K562 (cell line): ENCODE results near the gene VSIG4. TPM values are rescaled to one million over a fixed set of nuclear protein-coding genes. Genes with fewer than 3 reads are reported as not detected.

Experiments
- BCOR ChIP-seq: fragments of 450-650 bp; IDR thresholded peaks from 2 replicates; pipeline ENCODE4 v1.6.1; 2016
- FOSL1 ChIP-seq: fragments of 200-800 bp; sonication (Bioruptor generic); conservative IDR thresholded peaks from 2 replicates; pipeline ENCODE4 v1.6.1; 2016; ENCODE audit warnings: missing genetic modification characterization, missing compliant biosample characterization
- GTF2A2 ChIP-seq: IDR thresholded peaks from 2 replicates; pipeline ENCODE4 v1.6.1; 2016; ENCODE audit warnings: mild to moderate bottlenecking, missing genetic modification characterization, missing compliant biosample characterization
- HDAC6 ChIP-seq: IDR thresholded peaks from 2 replicates; pipeline ENCODE4 v1.6.1; 2012; ENCODE audit warnings: low read depth, mild to moderate bottlenecking, control low read depth, inconsistent platforms, low read length, moderate library complexity
- HNRNPLL ChIP-seq: fragments of 200-400 bp; formaldehyde crosslinking; IDR thresholded peaks from 2 replicates; pipeline ENCODE4 v1.6.1; 2017; ENCODE audit warnings: low read length, low read depth, mild to moderate bottlenecking; ENCODE audit not compliant: poor library complexity, severe bottlenecking
- JUNB ChIP-seq: fragments of 450-650 bp; formaldehyde crosslinking; conservative IDR thresholded peaks from 2 replicates; pipeline ENCODE4 v1.4.0; 2020; ENCODE audit warnings: mild to moderate bottlenecking
- KAT8 ChIP-seq: fragments of 450-650 bp; IDR thresholded peaks from 2 replicates; pipeline ENCODE4 v1.6.1; 2016; ENCODE audit warnings: low read depth, mild to moderate bottlenecking
- LEF1 ChIP-seq: fragments of 450-650 bp; IDR thresholded peaks from 2 replicates; pipeline ENCODE4 v1.6.1; 2016; ENCODE audit warnings: mild to moderate bottlenecking
- SETDB1 ChIP-seq: IDR thresholded peaks from one replicate; pipeline ENCODE4 v1.6.1; 2012; ENCODE audit warnings: low read length, control low read depth, inconsistent platforms
- TAF9B ChIP-seq: fragments of 450-650 bp; IDR thresholded peaks from 2 replicates; pipeline ENCODE4 v1.6.1; 2018; ENCODE audit warnings: mild to moderate bottlenecking; ENCODE audit not compliant: partially characterized antibody
- ZEB2 ChIP-seq: fragments of 450-650 bp; IDR thresholded peaks from 2 replicates; pipeline ENCODE4 v1.6.1; 2016
- ZNF589 ChIP-seq: fragments of 200-800 bp; sonication (Bioruptor generic); IDR thresholded peaks from 2 replicates; pipeline ENCODE4 v1.6.1; 2016; ENCODE audit warnings: low read depth, missing genetic modification characterization, missing compliant biosample characterization
- ZNF696 ChIP-seq: fragments of 250-450 bp; sonication (Bioruptor Pico); conservative IDR thresholded peaks from 2 replicates; pipeline ENCODE4 v1.4.0; 2020; ENCODE audit warnings: mild to moderate bottlenecking, moderate library complexity
- ZNF766 ChIP-seq: fragments of 200-800 bp; sonication (Bioruptor generic); conservative IDR thresholded peaks from 2 replicates; pipeline ENCODE4 v1.6.1; 2016; ENCODE audit warnings: missing genetic modification characterization, missing compliant biosample characterization
- polyA plus RNA-seq, 8 experiments: library from polyadenylated mRNA; depleted of rRNA in 4 of 8; stranded (reverse) in 5 of 8; unstranded in 3 of 8; fragments of >200 nt; fragmentation: Nextera tagmentation in 2 of 8; fragmentation: Illumina TruSeq in 1 of 8; extraction: Ambion mirVana in 2 of 8; extraction: Trizol in 1 of 8; gene quantifications; 2 replicates each; pipeline versions ENCODE4 v1.2.1 to v1.2.3, GENCODE V29; 2011 to 2014; ENCODE audit warnings: inconsistent platforms in 1 of 8, missing spikeins in 1 of 8
- total RNA-seq, 7 experiments: library from RNA; depleted of rRNA in 6 of 7; stranded (reverse); fragments of >200 nt in 6 of 7; fragmentation: Illumina TruSeq in 2 of 7; extraction: Trizol in 2 of 7; gene quantifications; 2 replicates each; pipeline versions ENCODE4 v1.2.1 to v1.2.3, GENCODE V29; 2011 to 2021; ENCODE audit warnings: low replicate concordance in 1 of 7
- TF ChIP-seq, protein P1 (sequence below): IDR thresholded peaks from 2 replicates; pipeline ENCODE4 v1.6.1; 2011; ENCODE audit not compliant: insufficient read length; ENCODE audit errors: extremely low read depth
- TF ChIP-seq, protein P2 (sequence below): fragments of 450-650 bp; IDR thresholded peaks from 2 replicates; pipeline ENCODE4 v1.6.1; 2016; ENCODE audit warnings: low read depth
- TF ChIP-seq, protein P3 (sequence below): fragments of 250-450 bp; sonication (Bioruptor Pico); IDR thresholded peaks from 2 replicates; pipeline ENCODE4 v1.4.0; 2020; ENCODE audit warnings: mild to moderate bottlenecking, moderate library complexity

VSIG4 gene
- total and polyA plus RNA-seq, 9 of the 15 experiments (the other 6 are each of a cell fraction or from before 2014, with no cell fraction given): 0.22 to 1.6 (median 0.46) TPM; not detected in 1

DNA sequence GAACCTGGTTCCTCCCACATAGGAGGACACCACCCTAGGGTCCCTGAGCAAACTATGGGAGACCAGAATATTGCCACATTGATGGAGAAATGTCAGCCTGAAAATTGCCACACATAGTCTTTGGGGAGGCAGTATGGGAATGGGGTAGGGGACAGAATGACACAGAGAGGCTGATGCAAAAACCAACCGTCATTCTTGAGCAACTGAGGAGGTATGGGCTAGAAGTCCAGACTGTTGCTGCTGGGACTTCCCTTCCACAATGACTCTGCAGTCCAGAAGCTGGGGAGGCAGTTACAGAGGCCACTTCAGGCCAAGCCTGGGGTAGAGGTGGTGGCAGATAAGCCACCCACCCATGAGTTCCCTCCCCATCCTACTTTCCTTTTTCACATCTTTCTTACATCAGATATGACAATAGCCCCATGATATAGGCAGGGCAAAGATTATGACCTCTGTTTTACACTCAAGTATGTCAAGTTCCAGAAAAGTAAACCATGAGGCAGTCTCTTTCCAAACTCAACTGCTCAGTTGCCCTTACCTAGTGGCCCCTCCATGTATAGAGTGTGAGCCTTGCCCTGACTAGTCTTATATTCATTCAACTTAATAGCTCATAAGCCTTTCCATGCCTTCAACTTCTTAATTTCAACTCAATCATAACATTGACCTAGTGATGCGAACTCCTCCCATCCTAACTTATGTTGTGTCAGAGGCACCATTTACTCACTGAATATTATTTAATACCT, 41.7 kb downstream of the VSIG4 start (continued):
- TF ChIP-seq LEF1: peak; percentile 81
- TF ChIP-seq ZEB2: peak; percentile 70
- TF ChIP-seq TAF9B: peak; percentile 86
- 0 out of 2 replicates have a peak, but pooled peaks have one; percentile 12 for TF ChIP-seq BCOR
- TF ChIP-seq SETDB1: no peak
- TF ChIP-seq JUNB (CRISPR knock-in tag): no peak
- TF ChIP-seq, protein P1, sequence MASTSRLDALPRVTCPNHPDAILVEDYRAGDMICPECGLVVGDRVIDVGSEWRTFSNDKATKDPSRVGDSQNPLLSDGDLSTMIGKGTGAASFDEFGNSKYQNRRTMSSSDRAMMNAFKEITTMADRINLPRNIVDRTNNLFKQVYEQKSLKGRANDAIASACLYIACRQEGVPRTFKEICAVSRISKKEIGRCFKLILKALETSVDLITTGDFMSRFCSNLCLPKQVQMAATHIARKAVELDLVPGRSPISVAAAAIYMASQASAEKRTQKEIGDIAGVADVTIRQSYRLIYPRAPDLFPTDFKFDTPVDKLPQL: peak; percentile 52
- TF ChIP-seq, protein P2, sequence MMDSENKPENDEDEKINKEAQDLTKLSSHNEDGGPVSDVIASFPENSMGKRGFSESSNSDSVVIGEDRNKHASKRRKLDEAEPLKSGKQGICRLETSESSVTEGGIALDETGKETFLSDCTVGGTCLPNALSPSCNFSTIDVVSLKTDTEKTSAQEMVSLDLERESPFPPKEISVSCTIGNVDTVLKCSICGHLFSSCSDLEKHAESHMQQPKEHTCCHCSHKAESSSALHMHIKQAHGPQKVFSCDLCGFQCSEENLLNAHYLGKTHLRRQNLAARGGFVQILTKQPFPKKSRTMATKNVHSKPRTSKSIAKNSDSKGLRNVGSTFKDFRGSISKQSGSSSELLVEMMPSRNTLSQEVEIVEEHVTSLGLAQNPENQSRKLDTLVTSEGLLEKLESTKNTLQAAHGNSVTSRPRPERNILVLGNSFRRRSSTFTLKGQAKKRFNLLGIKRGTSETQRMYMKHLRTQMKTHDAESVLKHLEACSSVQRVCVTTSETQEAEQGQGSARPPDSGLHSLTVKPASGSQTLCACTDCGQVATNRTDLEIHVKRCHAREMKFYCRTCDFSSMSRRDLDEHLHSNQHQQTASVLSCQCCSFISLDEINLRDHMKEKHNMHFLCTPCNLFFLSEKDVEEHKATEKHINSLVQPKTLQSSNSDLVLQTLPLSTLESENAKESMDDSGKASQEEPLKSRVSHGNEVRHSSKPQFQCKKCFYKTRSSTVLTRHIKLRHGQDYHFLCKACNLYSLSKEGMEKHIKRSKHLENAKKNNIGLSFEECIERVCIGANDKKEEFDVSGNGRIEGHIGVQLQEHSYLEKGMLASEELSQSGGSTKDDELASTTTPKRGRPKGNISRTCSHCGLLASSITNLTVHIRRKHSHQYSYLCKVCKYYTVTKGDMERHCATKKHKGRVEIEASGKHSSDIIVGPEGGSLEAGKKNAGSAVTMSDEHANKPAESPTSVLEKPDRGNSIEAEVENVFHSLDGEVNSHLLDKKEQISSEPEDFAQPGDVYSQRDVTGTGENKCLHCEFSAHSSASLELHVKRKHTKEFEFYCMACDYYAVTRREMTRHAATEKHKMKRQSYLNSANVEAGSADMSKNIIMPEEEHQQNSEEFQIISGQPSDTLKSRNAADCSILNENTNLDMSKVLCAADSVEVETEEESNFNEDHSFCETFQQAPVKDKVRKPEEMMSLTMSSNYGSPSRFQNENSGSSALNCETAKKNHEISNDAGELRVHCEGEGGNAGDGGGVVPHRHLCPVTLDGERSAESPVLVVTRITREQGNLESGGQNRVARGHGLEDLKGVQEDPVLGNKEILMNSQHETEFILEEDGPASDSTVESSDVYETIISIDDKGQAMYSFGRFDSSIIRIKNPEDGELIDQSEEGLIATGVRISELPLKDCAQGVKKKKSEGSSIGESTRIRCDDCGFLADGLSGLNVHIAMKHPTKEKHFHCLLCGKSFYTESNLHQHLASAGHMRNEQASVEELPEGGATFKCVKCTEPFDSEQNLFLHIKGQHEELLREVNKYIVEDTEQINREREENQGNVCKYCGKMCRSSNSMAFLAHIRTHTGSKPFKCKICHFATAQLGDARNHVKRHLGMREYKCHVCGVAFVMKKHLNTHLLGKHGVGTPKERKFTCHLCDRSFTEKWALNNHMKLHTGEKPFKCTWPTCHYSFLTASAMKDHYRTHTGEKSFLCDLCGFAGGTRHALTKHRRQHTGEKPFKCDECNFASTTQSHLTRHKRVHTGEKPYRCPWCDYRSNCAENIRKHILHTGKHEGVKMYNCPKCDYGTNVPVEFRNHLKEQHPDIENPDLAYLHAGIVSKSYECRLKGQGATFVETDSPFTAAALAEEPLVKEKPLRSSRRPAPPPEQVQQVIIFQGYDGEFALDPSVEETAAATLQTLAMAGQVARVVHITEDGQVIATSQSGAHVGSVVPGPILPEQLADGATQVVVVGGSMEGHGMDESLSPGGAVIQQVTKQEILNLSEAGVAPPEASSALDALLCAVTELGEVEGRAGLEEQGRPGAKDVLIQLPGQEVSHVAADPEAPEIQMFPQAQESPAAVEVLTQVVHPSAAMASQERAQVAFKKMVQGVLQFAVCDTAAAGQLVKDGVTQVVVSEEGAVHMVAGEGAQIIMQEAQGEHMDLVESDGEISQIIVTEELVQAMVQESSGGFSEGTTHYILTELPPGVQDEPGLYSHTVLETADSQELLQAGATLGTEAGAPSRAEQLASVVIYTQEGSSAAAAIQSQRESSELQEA: no peak
- TF ChIP-seq GTF2A2 (tag): no peak
- peak; percentile 55 for TF ChIP-seq FOSL1 (tag)
- peak; percentile 57; the same call in 1 of the 2 replicates for TF ChIP-seq ZNF766 (CRISPR knock-in tag)
- TF ChIP-seq, protein P3, sequence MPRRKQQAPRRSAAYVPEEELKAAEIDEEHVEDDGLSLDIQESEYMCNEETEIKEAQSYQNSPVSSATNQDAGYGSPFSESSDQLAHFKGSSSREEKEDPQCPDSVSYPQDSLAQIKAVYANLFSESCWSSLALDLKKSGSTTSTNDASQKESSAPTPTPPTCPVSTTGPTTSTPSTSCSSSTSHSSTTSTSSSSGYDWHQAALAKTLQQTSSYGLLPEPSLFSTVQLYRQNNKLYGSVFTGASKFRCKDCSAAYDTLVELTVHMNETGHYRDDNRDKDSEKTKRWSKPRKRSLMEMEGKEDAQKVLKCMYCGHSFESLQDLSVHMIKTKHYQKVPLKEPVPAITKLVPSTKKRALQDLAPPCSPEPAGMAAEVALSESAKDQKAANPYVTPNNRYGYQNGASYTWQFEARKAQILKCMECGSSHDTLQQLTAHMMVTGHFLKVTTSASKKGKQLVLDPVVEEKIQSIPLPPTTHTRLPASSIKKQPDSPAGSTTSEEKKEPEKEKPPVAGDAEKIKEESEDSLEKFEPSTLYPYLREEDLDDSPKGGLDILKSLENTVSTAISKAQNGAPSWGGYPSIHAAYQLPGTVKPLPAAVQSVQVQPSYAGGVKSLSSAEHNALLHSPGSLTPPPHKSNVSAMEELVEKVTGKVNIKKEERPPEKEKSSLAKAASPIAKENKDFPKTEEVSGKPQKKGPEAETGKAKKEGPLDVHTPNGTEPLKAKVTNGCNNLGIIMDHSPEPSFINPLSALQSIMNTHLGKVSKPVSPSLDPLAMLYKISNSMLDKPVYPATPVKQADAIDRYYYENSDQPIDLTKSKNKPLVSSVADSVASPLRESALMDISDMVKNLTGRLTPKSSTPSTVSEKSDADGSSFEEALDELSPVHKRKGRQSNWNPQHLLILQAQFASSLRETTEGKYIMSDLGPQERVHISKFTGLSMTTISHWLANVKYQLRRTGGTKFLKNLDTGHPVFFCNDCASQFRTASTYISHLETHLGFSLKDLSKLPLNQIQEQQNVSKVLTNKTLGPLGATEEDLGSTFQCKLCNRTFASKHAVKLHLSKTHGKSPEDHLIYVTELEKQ (CRISPR knock-in tag): no peak
- no peak for TF ChIP-seq HNRNPLL
- TF ChIP-seq KAT8: no peak
- TF ChIP-seq ZNF589: peak; percentile 81
- no peak for TF ChIP-seq HDAC6
- TF ChIP-seq ZNF696 (CRISPR knock-in tag): no peak
